Astrocyte of the hippocampus (primary cell): ENCODE measurements around the gene RGS3.

Source experiments
- DNase-seq: peaks from one replicate; pipeline ENCODE4 v3.0.0; 2011; ENCODE audit warnings: low read depth, low spot score

The RGS3 gene

GRCh38 chr9:113530022-113530635 lies 66.6 kb downstream of the RGS3 start:
- no peak for DNase-seq

GRCh38 chr9:113530942-113531341 lies 67.4 kb downstream of the RGS3 start:
- DNase-seq, result no peak

- DNase-seq, result no peak
These were observed 68.6 kb downstream of the RGS3 start for GRCh38 chr9:113531919-113532808.

GRCh38 chr9:113532809-113533190 lies 69.3 kb downstream of the RGS3 start:
- no peak for DNase-seq

GRCh38 chr9:113533335-113534225 lies 70.1 kb downstream of the RGS3 start:
- DNase-seq, result no peak

- no peak for DNase-seq
These were observed 72.2 kb downstream of the RGS3 start for GRCh38 chr9:113535756-113536155.

- DNase-seq, result no peak
These were observed 72.6 kb downstream of the RGS3 start for GRCh38 chr9:113536166-113536482.

- peak; percentile 25 for DNase-seq
These were observed 73.1 kb downstream of the RGS3 start for GRCh38 chr9:113536483-113537228.

GRCh38 chr9:113537229-113537810 lies 73.8 kb downstream of the RGS3 start:
- no peak for DNase-seq

- no peak for DNase-seq
These were observed 74.6 kb downstream of the RGS3 start for GRCh38 chr9:113538131-113538530.

GRCh38 chr9:113538701-113539430 lies 75.3 kb downstream of the RGS3 start:
- DNase-seq, result no peak

- no peak for DNase-seq
These were observed 76.9 kb downstream of the RGS3 start for GRCh38 chr9:113540466-113540865.

GRCh38 chr9:113541019-113541900 lies 77.7 kb downstream of the RGS3 start:
- DNase-seq, result peak; percentile 48

GRCh38 chr9:113542006-113542405 lies 78.5 kb downstream of the RGS3 start:
- DNase-seq, result no peak

GRCh38 chr9:113542741-113543140 lies 79.2 kb downstream of the RGS3 start:
- no peak for DNase-seq

GRCh38 chr9:113543296-113543981 lies 79.9 kb downstream of the RGS3 start:
- DNase-seq, result no peak

GRCh38 chr9:113543982-113544303 lies 80.4 kb downstream of the RGS3 start:
- no peak for DNase-seq

- no peak for DNase-seq
These were observed 81.5 kb downstream of the RGS3 start for GRCh38 chr9:113545068-113545467.

- DNase-seq, result no peak
These were observed 83.0 kb downstream of the RGS3 start for GRCh38 chr9:113546566-113546965.
